Measurements from ENCODE around the gene CRAT. TPM values are rescaled to one million over a fixed set of nuclear protein-coding genes. Genes with fewer than 3 reads are reported as not detected.

CRAT gene
- polyA plus RNA-seq, 1 experiment: 24.3 TPM

DNA sequence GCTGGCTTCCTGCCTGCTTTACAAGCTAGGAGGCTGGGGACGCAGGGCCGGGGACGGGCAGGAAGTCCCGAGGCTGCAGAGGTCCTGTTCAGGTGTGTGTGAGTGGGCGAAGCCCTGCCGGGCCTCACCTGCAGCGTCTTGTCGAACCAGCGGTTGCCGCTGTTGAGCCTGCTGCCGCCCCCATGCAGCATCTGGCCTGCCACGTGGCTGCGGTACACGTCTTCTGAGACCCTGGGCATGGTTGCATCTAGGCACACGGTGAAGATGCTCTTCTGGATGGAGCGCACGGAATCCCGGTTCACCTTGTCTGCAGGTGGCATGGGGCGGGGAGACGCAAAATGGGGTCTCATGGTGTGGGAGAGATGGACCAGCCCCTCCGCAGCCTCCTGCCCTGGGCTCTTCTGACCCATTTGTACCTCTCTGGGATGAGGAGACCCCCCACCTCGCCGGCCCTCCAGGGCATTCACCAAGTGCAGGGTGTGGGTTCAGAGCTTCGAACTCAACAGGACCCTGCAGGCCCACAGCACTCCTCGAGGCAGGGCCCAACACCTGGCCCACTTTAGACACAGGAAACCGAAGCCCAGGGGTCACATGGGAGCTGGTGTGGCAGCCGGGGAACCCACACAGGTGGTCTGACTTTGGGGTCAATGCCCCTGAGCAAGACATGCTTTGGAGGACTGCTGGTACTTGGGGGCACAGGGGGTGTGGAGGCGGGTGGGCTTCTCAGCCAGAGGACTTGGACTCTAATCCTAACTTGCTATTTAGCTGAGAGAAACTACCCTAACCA is 10.0 kb downstream of the CRAT start:
- no peaks in the 10 kb centered on the region for H3K9me3 ChIP-seq (ENCODE audit: control insufficient read depth, insufficient read depth, low read length)
- H3K4me3 ChIP-seq (ENCODE audit: low read depth, low read length): no peak overlapping the region
- ChIA-PET POLR2A (no interaction called here), CTCF (no interaction called here)
- no peak for DNase-seq (ENCODE audit: low read depth, low spot score)
- TF ChIP-seq, protein P1, sequence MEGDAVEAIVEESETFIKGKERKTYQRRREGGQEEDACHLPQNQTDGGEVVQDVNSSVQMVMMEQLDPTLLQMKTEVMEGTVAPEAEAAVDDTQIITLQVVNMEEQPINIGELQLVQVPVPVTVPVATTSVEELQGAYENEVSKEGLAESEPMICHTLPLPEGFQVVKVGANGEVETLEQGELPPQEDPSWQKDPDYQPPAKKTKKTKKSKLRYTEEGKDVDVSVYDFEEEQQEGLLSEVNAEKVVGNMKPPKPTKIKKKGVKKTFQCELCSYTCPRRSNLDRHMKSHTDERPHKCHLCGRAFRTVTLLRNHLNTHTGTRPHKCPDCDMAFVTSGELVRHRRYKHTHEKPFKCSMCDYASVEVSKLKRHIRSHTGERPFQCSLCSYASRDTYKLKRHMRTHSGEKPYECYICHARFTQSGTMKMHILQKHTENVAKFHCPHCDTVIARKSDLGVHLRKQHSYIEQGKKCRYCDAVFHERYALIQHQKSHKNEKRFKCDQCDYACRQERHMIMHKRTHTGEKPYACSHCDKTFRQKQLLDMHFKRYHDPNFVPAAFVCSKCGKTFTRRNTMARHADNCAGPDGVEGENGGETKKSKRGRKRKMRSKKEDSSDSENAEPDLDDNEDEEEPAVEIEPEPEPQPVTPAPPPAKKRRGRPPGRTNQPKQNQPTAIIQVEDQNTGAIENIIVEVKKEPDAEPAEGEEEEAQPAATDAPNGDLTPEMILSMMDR (IDR thresholded peaks at IDR 0.05; ENCODE audit: low read depth, low read length): no peak
- H3K27ac ChIP-seq (ENCODE audit: low read depth, low read length): no peak overlapping the region
- H3K27me3 ChIP-seq (ENCODE audit: control insufficient read depth, insufficient read depth, low read length): no peaks in the 10 kb centered on the region

DNA sequence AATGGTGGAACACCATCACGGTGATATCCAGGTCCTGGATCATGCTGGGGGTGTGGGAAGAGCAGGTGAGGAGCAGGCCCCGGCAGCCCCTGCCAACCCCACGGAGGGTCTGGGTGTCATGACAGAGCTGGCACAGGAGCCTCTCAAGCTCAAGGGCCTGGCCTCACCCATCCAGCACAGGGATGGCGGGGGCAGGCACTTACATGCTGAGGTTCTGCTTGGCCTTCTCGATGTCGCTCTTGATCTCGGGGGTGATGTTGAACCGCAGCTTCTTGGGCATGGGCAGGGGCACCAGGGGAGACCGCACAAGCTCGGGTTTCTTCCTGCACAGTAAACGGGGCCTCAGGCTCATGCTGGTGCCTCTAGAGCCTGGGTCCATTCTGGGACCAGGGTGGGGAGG is 12.3 kb downstream of the CRAT start:
- H3K27me3 ChIP-seq (ENCODE audit: control insufficient read depth, insufficient read depth, low read length): no peaks in the 10 kb centered on the region
- H3K9me3 ChIP-seq (ENCODE audit: control insufficient read depth, insufficient read depth, low read length): no peaks in the 10 kb centered on the region; the same call in 1 of the 2 replicates
- no peak overlapping the region for H3K27ac ChIP-seq (ENCODE audit: low read depth, low read length)
- H3K4me3 ChIP-seq (ENCODE audit: low read depth, low read length): no peak overlapping the region
- ChIA-PET POLR2A (no interaction called here), CTCF (no interaction called here)
- TF ChIP-seq, protein P1 (IDR thresholded peaks at IDR 0.05; ENCODE audit: low read depth, low read length): no peak
- no peak for DNase-seq (ENCODE audit: low read depth, low spot score)

- Histone ChIP-seq H3K27ac (ENCODE audit: low read depth, low read length) (no peak overlapping the region), H3K9me3 (ENCODE audit: control insufficient read depth, insufficient read depth, low read length) (no peaks in the 10 kb centered on the region; the same call in 1 of the 2 replicates), H3K27me3 (ENCODE audit: control insufficient read depth, insufficient read depth, low read length) (no peaks in the 10 kb centered on the region), H3K4me3 (ENCODE audit: low read depth, low read length) (no peak overlapping the region)
- CTCF ChIA-PET: interaction anchor here (0.8 kb wide), 1 partner anchor 15 kb away, joined by 3 read pairs; no protein-coding TSS in a partner anchor
- no peak for DNase-seq (ENCODE audit: low read depth, low spot score)
- POLR2A ChIA-PET: no interaction called here
- TF ChIP-seq, protein P1 (IDR thresholded peaks at IDR 0.05; ENCODE audit: low read depth, low read length): no peak
Measured at GRCh38 chr9:129097671-129098306, 12.8 kb downstream of the CRAT start.

- CTCF ChIA-PET: no interaction called here
Measured at GRCh38 chr9:129095908-129096307, 14.7 kb downstream of the CRAT start.

More at GRCh38 chr9:129095908-129096307, 14.7 kb downstream of the CRAT start:
- no peaks in the 10 kb centered on the region for H3K27me3 ChIP-seq (ENCODE audit: control insufficient read depth, insufficient read depth, low read length)
- TF ChIP-seq, protein P1 (IDR thresholded peaks at IDR 0.05; ENCODE audit: low read depth, low read length): no peak
- no peak for DNase-seq (ENCODE audit: low read depth, low spot score)
- no peaks in the 10 kb centered on the region; the same call in 1 of the 2 replicates for H3K9me3 ChIP-seq (ENCODE audit: control insufficient read depth, insufficient read depth, low read length)
- H3K4me3 ChIP-seq (ENCODE audit: low read depth, low read length): no peak overlapping the region
- H3K27ac ChIP-seq (ENCODE audit: low read depth, low read length): no peak overlapping the region
- POLR2A ChIA-PET: no interaction called here

Measured in AG04450 (cell line).